C1 segment of cervical spinal cord (tissue), 14 donors: ENCODE data around the gene CDCA4.

ENCODE experiments used
- DNase-seq, 14 donors: peaks; one replicate each; lab custom pipeline; 2025; lab: John Stamatoyannopoulos, UW

The CDCA4 gene

GRCh38 chr14:104964546-104964945 is 56.3 kb downstream of the CDCA4 start:
- DNase-seq: no peak
